IMR-90 (cell line): Measurements from ENCODE around the gene KLF9.

Experiments
- CEBPB ChIP-seq: IDR thresholded peaks from 2 replicates; pipeline ENCODE4 v1.6.1; 2012; ENCODE audit warnings: low read depth, low read length, improper control_type of control experiment
- FOS ChIP-seq: fragments of 150-350 bp; IDR thresholded peaks from 2 replicates; pipeline ENCODE4 v1.6.1; 2016; ENCODE audit warnings: low read depth, low read length
- MAFK ChIP-seq: IDR thresholded peaks from 2 replicates; pipeline ENCODE4 v1.6.1; 2012; ENCODE audit warnings: low read depth, low read length, improper control_type of control experiment
- MXI1 ChIP-seq: IDR thresholded peaks from 2 replicates; pipeline ENCODE4 v1.6.1; 2012; ENCODE audit warnings: low read depth, mild to moderate bottlenecking, low read length, moderate library complexity, borderline replicate concordance
- POLR2A ChIP-seq: IDR thresholded peaks from 2 replicates; pipeline ENCODE4 v1.6.1; 2012; ENCODE audit warnings: mild to moderate bottlenecking, low read depth, low read length
- RAD21 ChIP-seq: IDR thresholded peaks from 2 replicates; pipeline ENCODE4 v1.6.1; 2012; ENCODE audit warnings: low read length, improper control_type of control experiment
- TF ChIP-seq, protein P1 (sequence below): conservative IDR thresholded peaks from 2 replicates; pipeline ENCODE4 v1.5.1; 2012; ENCODE audit warnings: mild to moderate bottlenecking, low read depth, low read length, improper control_type of control experiment
- TF ChIP-seq, protein P2 (sequence below): fragments of 150-350 bp; IDR thresholded peaks from 2 replicates; pipeline ENCODE4 v1.6.1; 2016; ENCODE audit warnings: low read depth, mild to moderate bottlenecking, low read length, moderate library complexity, borderline replicate concordance
- TF ChIP-seq, protein P3 (sequence below): fragments of 150-350 bp; IDR thresholded peaks from 2 replicates; pipeline ENCODE4 v1.6.1; 2017; ENCODE audit warnings: mild to moderate bottlenecking, antibody characterized with exemption, low read length, low read depth

DNA sequence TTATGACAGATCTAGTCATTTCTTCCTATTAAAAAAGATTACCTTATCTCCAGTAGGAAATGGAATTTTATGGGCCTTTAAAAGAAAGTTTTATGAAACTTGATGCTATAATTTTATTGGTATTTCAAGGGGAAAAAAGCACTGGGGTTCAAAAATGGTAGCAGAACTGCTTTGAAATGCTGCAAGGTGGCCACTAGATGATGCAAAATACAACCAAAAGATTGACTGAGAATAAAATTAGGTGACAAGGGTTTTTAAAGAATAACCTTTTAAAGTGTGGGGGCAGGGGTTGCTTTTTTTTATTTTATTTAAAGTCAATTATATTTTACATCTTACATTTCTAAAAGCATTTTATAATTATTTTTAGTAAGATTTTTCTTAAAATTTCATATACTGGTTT is 61.7 kb downstream of the KLF9 start:
- TF ChIP-seq FOS (no peak), RAD21 (peak; percentile 38; the same call in 1 of the 2 replicates), POLR2A (no peak), MAFK (no peak), CEBPB (no peak), MXI1 (no peak)
- TF ChIP-seq, protein P1, sequence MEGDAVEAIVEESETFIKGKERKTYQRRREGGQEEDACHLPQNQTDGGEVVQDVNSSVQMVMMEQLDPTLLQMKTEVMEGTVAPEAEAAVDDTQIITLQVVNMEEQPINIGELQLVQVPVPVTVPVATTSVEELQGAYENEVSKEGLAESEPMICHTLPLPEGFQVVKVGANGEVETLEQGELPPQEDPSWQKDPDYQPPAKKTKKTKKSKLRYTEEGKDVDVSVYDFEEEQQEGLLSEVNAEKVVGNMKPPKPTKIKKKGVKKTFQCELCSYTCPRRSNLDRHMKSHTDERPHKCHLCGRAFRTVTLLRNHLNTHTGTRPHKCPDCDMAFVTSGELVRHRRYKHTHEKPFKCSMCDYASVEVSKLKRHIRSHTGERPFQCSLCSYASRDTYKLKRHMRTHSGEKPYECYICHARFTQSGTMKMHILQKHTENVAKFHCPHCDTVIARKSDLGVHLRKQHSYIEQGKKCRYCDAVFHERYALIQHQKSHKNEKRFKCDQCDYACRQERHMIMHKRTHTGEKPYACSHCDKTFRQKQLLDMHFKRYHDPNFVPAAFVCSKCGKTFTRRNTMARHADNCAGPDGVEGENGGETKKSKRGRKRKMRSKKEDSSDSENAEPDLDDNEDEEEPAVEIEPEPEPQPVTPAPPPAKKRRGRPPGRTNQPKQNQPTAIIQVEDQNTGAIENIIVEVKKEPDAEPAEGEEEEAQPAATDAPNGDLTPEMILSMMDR, result 0 out of 2 replicates have a peak, but pooled peaks have one; percentile 24
- TF ChIP-seq, protein P2, sequence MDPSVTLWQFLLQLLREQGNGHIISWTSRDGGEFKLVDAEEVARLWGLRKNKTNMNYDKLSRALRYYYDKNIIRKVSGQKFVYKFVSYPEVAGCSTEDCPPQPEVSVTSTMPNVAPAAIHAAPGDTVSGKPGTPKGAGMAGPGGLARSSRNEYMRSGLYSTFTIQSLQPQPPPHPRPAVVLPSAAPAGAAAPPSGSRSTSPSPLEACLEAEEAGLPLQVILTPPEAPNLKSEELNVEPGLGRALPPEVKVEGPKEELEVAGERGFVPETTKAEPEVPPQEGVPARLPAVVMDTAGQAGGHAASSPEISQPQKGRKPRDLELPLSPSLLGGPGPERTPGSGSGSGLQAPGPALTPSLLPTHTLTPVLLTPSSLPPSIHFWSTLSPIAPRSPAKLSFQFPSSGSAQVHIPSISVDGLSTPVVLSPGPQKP, result no peak
- TF ChIP-seq, protein P3, sequence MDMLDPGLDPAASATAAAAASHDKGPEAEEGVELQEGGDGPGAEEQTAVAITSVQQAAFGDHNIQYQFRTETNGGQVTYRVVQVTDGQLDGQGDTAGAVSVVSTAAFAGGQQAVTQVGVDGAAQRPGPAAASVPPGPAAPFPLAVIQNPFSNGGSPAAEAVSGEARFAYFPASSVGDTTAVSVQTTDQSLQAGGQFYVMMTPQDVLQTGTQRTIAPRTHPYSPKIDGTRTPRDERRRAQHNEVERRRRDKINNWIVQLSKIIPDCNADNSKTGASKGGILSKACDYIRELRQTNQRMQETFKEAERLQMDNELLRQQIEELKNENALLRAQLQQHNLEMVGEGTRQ, result no peak
